ENCODE results near the gene DCUN1D5. TPM values are rescaled to one million over a fixed set of nuclear protein-coding genes. Genes with fewer than 3 reads are reported as not detected.

DCUN1D5 gene
- total and polyA plus RNA-seq, 2 of the 8 experiments (the other 6 are each of a cell fraction or from before 2014, with no cell fraction given), result 76.1 to 95.4 TPM

GRCh38 chr11:103051981-103052380 lies 40.0 kb downstream of the DCUN1D5 start:
- Histone ChIP-seq H2BK15ac (ENCODE audit: low read length) (no peak overlapping the region), H4K20me1 (replicated peaks in 1 of 2; ENCODE audit: control insufficient read depth in 1 of 2, insufficient read depth in 2 of 2, low read length in 2 of 2) (peaks cover 0 to 2% of the 10 kb centered on the region in 2 experiments), H3K79me1 (ENCODE audit: low read depth, low read length) (no peaks in the 10 kb centered on the region), H2BK20ac (ENCODE audit: low read length) (no peak overlapping the region), H3K4me1 (replicated peaks in 1 of 4; ENCODE audit: control insufficient read depth in 3 of 4, insufficient read depth in 4 of 4, low read length in 3 of 4) (no peaks in the 10 kb centered on the region), H3K9me3 (ENCODE audit: insufficient read depth in 2 of 2, low read depth in 1 of 2, low read length in 1 of 2) (no peaks in the 10 kb centered on the region), H2BK120ac (replicated peaks; ENCODE audit: low read depth, low read length) (no peak overlapping the region), H3K27ac (ENCODE audit: low read depth, low read length) (no peak overlapping the region), H3K14ac (ENCODE audit: insufficient read length) (no peak overlapping the region), H2BK5ac (ENCODE audit: low read depth, low read length) (no peak overlapping the region), H3K27me3 (replicated peaks in 1 of 4; ENCODE audit: control insufficient read depth in 3 of 4, extremely low read depth in 1 of 4, insufficient read depth in 3 of 4, low read length in 3 of 4) (no peaks in the 10 kb centered on the region), H3K23me2 (ENCODE audit: low read depth, low read length) (no peaks in the 10 kb centered on the region), H3K23ac (ENCODE audit: insufficient read length) (no peak overlapping the region), H3K4me2 (ENCODE audit: insufficient read depth in 1 of 2, low read depth in 2 of 2, low read length in 2 of 2) (no peak overlapping the region), H3K56ac (replicated peaks; ENCODE audit: insufficient read length, low read depth, low read length) (no peak overlapping the region), H3K18ac (ENCODE audit: extremely low read depth, low read length) (no peak overlapping the region), H3K9ac (replicated peaks in 1 of 4; ENCODE audit: extremely low read depth in 1 of 4, low read depth in 3 of 4, low read length in 3 of 4) (no peak overlapping the region), H2BK12ac (ENCODE audit: low read depth, low read length) (no peak overlapping the region), H3K79me2 (ENCODE audit: control insufficient read depth in 1 of 2, insufficient read depth in 2 of 2, low read length in 2 of 2) (no peaks in the 10 kb centered on the region), H3K4ac (replicated peaks; ENCODE audit: insufficient read length, low read depth, low read length) (no peak overlapping the region), H4K5ac (ENCODE audit: insufficient read length, low read depth, low read length) (no peak overlapping the region), H4K8ac (ENCODE audit: extremely low read depth, insufficient read depth, low read length) (no peak overlapping the region), H3K36me3 (ENCODE audit: control insufficient read depth in 2 of 4, insufficient read depth in 4 of 4, low read length in 3 of 4) (peaks cover 0 to 2% (median 0%) of the 10 kb centered on the region in 4 experiments; a peak in 1 of 8 replicates), H2AFZ (ENCODE audit: low read length) (no peak overlapping the region), H4K91ac (replicated peaks; ENCODE audit: insufficient read length, low read length) (no peak overlapping the region), H3K4me3 (ENCODE audit: extremely low read depth in 1 of 4, insufficient read depth in 2 of 4, low read depth in 3 of 4, low read length in 4 of 4) (no peak overlapping the region), H2AK5ac (ENCODE audit: low read depth, low read length) (no peak overlapping the region)
- DNase-seq (ENCODE audit: low read depth in 1 of 2, low spot score in 2 of 2) (no peak), FAIRE-seq (no peak)
- WGBS, 2 experiments (ENCODE audit: extremely low coverage in 1 of 2, insufficient coverage in 1 of 2, insufficient read length in 1 of 2, insufficient replicate concordance in 2 of 2, low coverage in 1 of 2, low lambda C conversion rate in 2 of 2, missing lambda C conversion rate in 1 of 2), result 78% methylated on average over 4 of the region's 4 CpGs; no CpG with 5 or more reads in 1 of the 2 experiments
- ChIA-PET CTCF (ENCODE audit: partially characterized antibody) (interaction anchor here (0.8 to 3.1 kb wide), 3 partner anchors 15 to 106 kb away, joined by 4 to 12 read pairs (median 4); no protein-coding TSS in a partner anchor), POLR2A (ENCODE audit: partially characterized antibody) (interaction anchor here (1.4 kb wide), 1 partner anchor 16 kb away, joined by 3 read pairs; no protein-coding TSS in a partner anchor)
- TF ChIP-seq RFX5 (IDR thresholded peaks at IDR 0.05; ENCODE audit: borderline replicate concordance, low read depth, low read length) (no peak), JUN (IDR thresholded peaks at IDR 0.05; ENCODE audit: low read depth, low read length) (no peak), POLR2AphosphoS5 (IDR thresholded peaks at IDR 0.05; ENCODE audit: low read depth, low read length) (no peak), CHD1 (IDR thresholded peaks at IDR 0.05; ENCODE audit: low read depth, low read length) (no peak)
